CD8-positive, alpha-beta memory T cell (primary cell): ENCODE measurements around the gene TBC1D22A. TPM values are rescaled to one million over a fixed set of nuclear protein-coding genes. Genes with fewer than 3 reads are reported as not detected.

ENCODE experiments used
- CTCF ChIA-PET: fragments of 350-600 bp; sonication (Branson Sonifier 250); formaldehyde crosslinking; loops from one replicate; lab custom pipeline; 2021; ENCODE audit warnings: antibody characterized with exemption; lab: Charles Lee
- POLR2A ChIA-PET: fragments of 350-600 bp; sonication (Branson Sonifier 250); formaldehyde crosslinking; loops from one replicate; lab custom pipeline; 2021; ENCODE audit warnings: antibody characterized with exemption; lab: Charles Lee
- DNase-seq, 5 donors: peaks; one replicate each; pipeline versions ENCODE4 v3.0.0 to v3.0.0-alpha.2; 2020 to 2022; ENCODE audit warnings: mixed read lengths in 1 of 5
- H3K27ac ChIP-seq: one replicate; pipeline ENCODE4 v1.7.0; 2013; ENCODE audit warnings: low read depth, mild to moderate bottlenecking, low read length, moderate library complexity
- H3K27me3 ChIP-seq: 2 replicates; pipeline ENCODE4 v1.7.0; 2013; ENCODE audit warnings: low read length, mild to moderate bottlenecking; ENCODE audit not compliant: insufficient read depth, poor library complexity, severe bottlenecking
- H3K36me3 ChIP-seq: 2 replicates; pipeline ENCODE4 v1.7.0; 2013; ENCODE audit warnings: mild to moderate bottlenecking, low read length, moderate library complexity; ENCODE audit not compliant: insufficient read depth
- H3K4me1 ChIP-seq: 2 replicates; pipeline ENCODE4 v1.7.0; 2013; ENCODE audit warnings: mild to moderate bottlenecking, low read length, moderate library complexity; ENCODE audit not compliant: insufficient read depth
- H3K4me3 ChIP-seq: 2 replicates; pipeline ENCODE4 v1.7.0; 2013; ENCODE audit warnings: mild to moderate bottlenecking, low read length
- H3K9me3 ChIP-seq: 2 replicates; pipeline ENCODE4 v1.7.0; 2013; ENCODE audit warnings: mild to moderate bottlenecking, low read length
- H3K27ac Mint-ChIP-seq, 8 donors: one replicate each; pipeline ENCODE4 v1.8.0; 2020 to 2021; ENCODE audit warnings: mixed read lengths in 8 of 8, mild to moderate bottlenecking in 6 of 8, inconsistent platforms in 3 of 8, moderate library complexity in 3 of 8
- H3K27me3 Mint-ChIP-seq, 2 donors: one replicate each; pipeline ENCODE4 v1.8.0; 2020 to 2021; ENCODE audit warnings: mixed read lengths in 2 of 2, mild to moderate bottlenecking in 1 of 2, moderate library complexity in 1 of 2
- H3K36me3 Mint-ChIP-seq, 3 donors: one replicate each; pipeline ENCODE4 v1.8.0; 2020 to 2021; ENCODE audit warnings: mixed read lengths in 3 of 3, inconsistent platforms in 1 of 3, mild to moderate bottlenecking in 1 of 3
- H3K4me1 Mint-ChIP-seq, 3 donors: one replicate each; pipeline ENCODE4 v1.8.0; 2020 to 2021; ENCODE audit warnings: mixed read lengths in 3 of 3, inconsistent platforms in 1 of 3, mild to moderate bottlenecking in 1 of 3
- H3K4me3 Mint-ChIP-seq, 7 donors: one replicate each; pipeline ENCODE4 v1.8.0; 2020 to 2021; ENCODE audit warnings: mixed read lengths in 7 of 7, mild to moderate bottlenecking in 6 of 7, moderate library complexity in 4 of 7, inconsistent platforms in 2 of 7
- H3K9me3 Mint-ChIP-seq, 5 donors: one replicate each; pipeline ENCODE4 v1.8.0; 2020 to 2022; ENCODE audit warnings: mixed read lengths in 5 of 5, mild to moderate bottlenecking in 3 of 5, moderate library complexity in 2 of 5, inconsistent platforms in 1 of 5
- polyA plus RNA-seq: library from polyadenylated mRNA; unstranded; fragments of 300-500 nt; fragmentation: Illumina TruSeq; gene quantifications from one replicate; pipeline ENCODE4 v1.2.3, GENCODE V29; 2021
- total RNA-seq, 2 experiments: library from RNA; stranded (reverse); gene quantifications; one replicate each; pipeline ENCODE4 v1.2.3, GENCODE V29; 2021

Gene TBC1D22A
- total and polyA plus RNA-seq, 3 experiments from 2014 or later: 26.6 to 34.8 (median 34.0) TPM

DNA sequence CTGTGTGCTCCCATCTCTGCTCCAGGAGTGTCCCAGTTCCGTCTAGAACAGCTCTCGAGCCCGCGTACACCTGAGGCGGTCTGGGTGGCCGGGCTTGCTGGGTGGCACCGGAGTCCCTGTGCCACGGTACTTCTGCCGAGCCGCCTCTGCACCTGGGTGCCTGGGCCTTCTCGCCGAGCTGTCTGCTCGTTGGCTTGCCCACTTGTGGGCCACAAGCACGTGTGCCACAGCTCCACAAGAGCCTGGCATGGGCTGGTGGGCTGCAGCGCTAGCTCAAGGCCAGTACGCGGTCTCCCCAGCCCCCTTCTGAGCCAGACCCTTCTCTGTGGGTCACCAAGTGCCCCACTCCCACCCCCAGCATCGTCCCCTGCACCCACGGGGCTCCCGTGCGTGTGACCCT is 388.0 kb downstream of the TBC1D22A start:
- no peaks in the 10 kb centered on the region for H3K36me3 ChIP-seq
- peaks cover 0 to 6% (median 2%) of the 10 kb centered on the region in 3 donors for H3K4me1 Mint-ChIP-seq
- no peaks in the 10 kb centered on the region for H3K4me1 ChIP-seq
- H3K4me3 ChIP-seq: no peak overlapping the region
- H3K27ac Mint-ChIP-seq: peak overlapping the region in 1 of 8 donors; percentile 56
- H3K9me3 ChIP-seq: no peaks in the 10 kb centered on the region
- H3K27me3 Mint-ChIP-seq: no peaks in the 10 kb centered on the region
- no peaks in the 10 kb centered on the region for H3K27me3 ChIP-seq
- H3K27ac ChIP-seq: no peak overlapping the region
- H3K4me3 Mint-ChIP-seq: no peak overlapping the region
- ChIA-PET CTCF (no interaction called here), POLR2A (no interaction called here)
- peaks cover 0 to 13% (median 0%) of the 10 kb centered on the region in 3 donors for H3K36me3 Mint-ChIP-seq
- H3K9me3 Mint-ChIP-seq: no peaks in the 10 kb centered on the region
- no peak for DNase-seq

GRCh38 chr22:47151064-47151463 is 388.6 kb downstream of the TBC1D22A start:
- Histone ChIP-seq H3K4me1 (no peaks in the 10 kb centered on the region), H3K4me3 (no peak overlapping the region), H3K9me3 (no peaks in the 10 kb centered on the region), H3K27ac (no peak overlapping the region), H3K27me3 (no peaks in the 10 kb centered on the region), H3K36me3 (no peaks in the 10 kb centered on the region)
- Mint-ChIP-seq H3K27me3 (no peaks in the 10 kb centered on the region), H3K27ac (peak overlapping the region in 2 of 8 donors; percentile 56 to 71), H3K36me3 (peaks cover 0 to 15% (median 0%) of the 10 kb centered on the region in 3 donors), H3K4me1 (peaks cover 0 to 5% (median 2%) of the 10 kb centered on the region in 3 donors), H3K9me3 (no peaks in the 10 kb centered on the region), H3K4me3 (no peak overlapping the region)
- ChIA-PET POLR2A (no interaction called here), CTCF (no interaction called here)
- no peak for DNase-seq

DNA sequence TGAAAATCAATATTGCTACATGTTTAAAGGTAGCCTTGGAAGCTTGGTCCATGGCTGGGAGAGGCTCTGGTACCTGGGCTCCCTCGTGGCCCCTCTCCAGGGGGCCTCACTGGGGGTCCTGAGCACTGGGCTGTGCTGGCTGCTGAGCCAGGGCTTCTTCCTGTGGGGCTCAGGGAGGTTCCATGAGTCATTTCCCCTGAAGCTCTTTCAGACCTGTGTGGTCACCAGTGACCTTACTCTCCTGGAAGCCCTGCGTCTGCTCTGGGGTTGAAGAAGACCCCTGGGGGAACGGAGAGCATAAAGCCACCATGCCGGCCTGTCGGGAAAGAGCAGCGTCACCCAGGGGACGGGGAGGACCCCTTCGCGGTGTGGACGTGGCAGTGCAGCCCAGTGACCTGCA is 389.0 kb downstream of the TBC1D22A start:
- H3K4me3 ChIP-seq: no peak overlapping the region
- H3K4me1 ChIP-seq: no peaks in the 10 kb centered on the region
- Mint-ChIP-seq H3K9me3 (no peaks in the 10 kb centered on the region), H3K27me3 (no peaks in the 10 kb centered on the region), H3K4me3 (no peak overlapping the region), H3K27ac (no peak overlapping the region), H3K36me3 (peaks cover 0 to 13% (median 0%) of the 10 kb centered on the region in 3 donors), H3K4me1 (peaks cover 0 to 3% (median 2%) of the 10 kb centered on the region in 3 donors)
- POLR2A ChIA-PET: no interaction called here
- no peaks in the 10 kb centered on the region for H3K9me3 ChIP-seq
- H3K36me3 ChIP-seq: no peaks in the 10 kb centered on the region
- no peak overlapping the region for H3K27ac ChIP-seq
- DNase-seq: no peak
- no peaks in the 10 kb centered on the region for H3K27me3 ChIP-seq
- CTCF ChIA-PET: no interaction called here

GRCh38 chr22:47152236-47152635 is 389.8 kb downstream of the TBC1D22A start:
- H3K27me3 ChIP-seq: no peaks in the 10 kb centered on the region
- no peaks in the 10 kb centered on the region for H3K36me3 ChIP-seq
- Mint-ChIP-seq H3K36me3 (peaks cover 0 to 19% (median 1%) of the 10 kb centered on the region in 3 donors), H3K4me3 (no peak overlapping the region), H3K9me3 (no peaks in the 10 kb centered on the region), H3K27me3 (no peaks in the 10 kb centered on the region), H3K27ac (no peak overlapping the region), H3K4me1 (peaks cover 0 to 3% (median 2%) of the 10 kb centered on the region in 3 donors)
- H3K4me3 ChIP-seq: no peak overlapping the region
- H3K4me1 ChIP-seq: no peaks in the 10 kb centered on the region
- CTCF ChIA-PET: no interaction called here
- POLR2A ChIA-PET: no interaction called here
- no peak overlapping the region for H3K27ac ChIP-seq
- no peaks in the 10 kb centered on the region for H3K9me3 ChIP-seq
- no peak for DNase-seq

- no peak overlapping the region for H3K4me3 ChIP-seq
- H3K27me3 ChIP-seq: no peaks in the 10 kb centered on the region
- H3K36me3 ChIP-seq: no peaks in the 10 kb centered on the region
- Mint-ChIP-seq H3K27me3 (no peaks in the 10 kb centered on the region), H3K27ac (peak overlapping the region in 2 of 8 donors; percentile 35 to 63), H3K4me1 (peaks cover 0 to 3% (median 2%) of the 10 kb centered on the region in 3 donors), H3K36me3 (peaks cover 0 to 24% (median 2%) of the 10 kb centered on the region in 3 donors), H3K4me3 (no peak overlapping the region), H3K9me3 (no peaks in the 10 kb centered on the region)
- CTCF ChIA-PET: no interaction called here
- H3K9me3 ChIP-seq: no peaks in the 10 kb centered on the region
- H3K4me1 ChIP-seq: no peaks in the 10 kb centered on the region
- POLR2A ChIA-PET: no interaction called here
- no peak for DNase-seq
- no peak overlapping the region for H3K27ac ChIP-seq
These were observed 390.5 kb downstream of the TBC1D22A start for GRCh38 chr22:47152938-47153337.

GRCh38 chr22:47153854-47154525 is 391.5 kb downstream of the TBC1D22A start:
- peaks cover 4% of the 10 kb centered on the region for H3K36me3 ChIP-seq
- H3K27me3 ChIP-seq: no peaks in the 10 kb centered on the region
- Mint-ChIP-seq H3K4me1 (peaks cover 0 to 3% (median 2%) of the 10 kb centered on the region in 3 donors), H3K36me3 (peaks cover 0 to 27% (median 2%) of the 10 kb centered on the region in 3 donors), H3K4me3 (no peak overlapping the region), H3K9me3 (no peaks in the 10 kb centered on the region), H3K27me3 (peaks cover 0 to 2% of the 10 kb centered on the region in 2 donors), H3K27ac (peak overlapping the region in 1 of 8 donors; percentile 40)
- no peaks in the 10 kb centered on the region for H3K9me3 ChIP-seq
- no peak for DNase-seq
- H3K27ac ChIP-seq: no peak overlapping the region
- no peak overlapping the region for H3K4me3 ChIP-seq
- no peaks in the 10 kb centered on the region for H3K4me1 ChIP-seq
- ChIA-PET CTCF (no interaction called here), POLR2A (no interaction called here)

- no peak for DNase-seq
- peaks cover 0 to 2% of the 10 kb centered on the region in 2 donors for H3K27me3 Mint-ChIP-seq
- H3K4me1 Mint-ChIP-seq: peaks cover 0 to 3% (median 2%) of the 10 kb centered on the region in 3 donors
- ChIA-PET POLR2A (no interaction called here), CTCF (no interaction called here)
- Histone ChIP-seq H3K27me3 (no peaks in the 10 kb centered on the region), H3K9me3 (no peaks in the 10 kb centered on the region), H3K4me3 (no peak overlapping the region), H3K4me1 (no peaks in the 10 kb centered on the region), H3K27ac (no peak overlapping the region), H3K36me3 (peaks cover 9% of the 10 kb centered on the region)
- no peaks in the 10 kb centered on the region for H3K9me3 Mint-ChIP-seq
- H3K4me3 Mint-ChIP-seq: no peak overlapping the region
- peaks cover 0 to 27% (median 2%) of the 10 kb centered on the region in 3 donors for H3K36me3 Mint-ChIP-seq
- H3K27ac Mint-ChIP-seq: no peak overlapping the region
These were observed 392.2 kb downstream of the TBC1D22A start for GRCh38 chr22:47154621-47155081.

- peaks cover 0 to 2% of the 10 kb centered on the region in 2 donors for H3K27me3 Mint-ChIP-seq
- Histone ChIP-seq H3K4me1 (no peaks in the 10 kb centered on the region), H3K27ac (no peak overlapping the region), H3K9me3 (no peaks in the 10 kb centered on the region), H3K36me3 (peaks cover 9% of the 10 kb centered on the region), H3K4me3 (no peak overlapping the region), H3K27me3 (no peaks in the 10 kb centered on the region)
- H3K36me3 Mint-ChIP-seq: peaks cover 0 to 27% (median 2%) of the 10 kb centered on the region in 3 donors
- peaks cover 0 to 3% (median 2%) of the 10 kb centered on the region in 3 donors for H3K4me1 Mint-ChIP-seq
- CTCF ChIA-PET: no interaction called here
- H3K27ac Mint-ChIP-seq: no peak overlapping the region
- no peaks in the 10 kb centered on the region for H3K9me3 Mint-ChIP-seq
- H3K4me3 Mint-ChIP-seq: no peak overlapping the region
- POLR2A ChIA-PET: no interaction called here
- no peak for DNase-seq
These were observed 392.9 kb downstream of the TBC1D22A start for GRCh38 chr22:47155131-47155885.
